MM.1S (cell line): ENCODE results near the gene NUTM1.

Experiments
- DNase-seq: peaks from one replicate; pipeline ENCODE4 v3.0.0-alpha.2; 2015
- H2AFZ ChIP-seq: fragments of 300-600 bp; sonication (generic); 2 replicates; pipeline ENCODE4 v1.6.0; 2016; ENCODE audit warnings: antibody characterized with exemption, low read length
- H3F3A ChIP-seq: fragments of 300-600 bp; sonication (generic); 2 replicates; pipeline ENCODE4 v1.6.1; 2016; ENCODE audit warnings: mild to moderate bottlenecking, antibody characterized with exemption, low read length, moderate library complexity, mixed read lengths; ENCODE audit not compliant: insufficient read depth
- H3K27ac ChIP-seq: fragments of 300-600 bp; sonication (generic); 2 replicates; pipeline ENCODE4 v1.5.1; 2016; ENCODE audit warnings: mild to moderate bottlenecking, low read length
- H3K27me3 ChIP-seq: fragments of 300-600 bp; sonication (generic); replicated peaks from 2 replicates; pipeline ENCODE4 v1.6.0; 2016; ENCODE audit warnings: low read length; ENCODE audit not compliant: insufficient read depth
- H3K36me3 ChIP-seq: fragments of 300-600 bp; sonication (generic); replicated peaks from 2 replicates; pipeline ENCODE4 v1.6.1; 2016; ENCODE audit warnings: mild to moderate bottlenecking, low read length, mixed read lengths; ENCODE audit not compliant: insufficient read depth
- H3K4me1 ChIP-seq: fragments of 300-600 bp; sonication (generic); 2 replicates; pipeline ENCODE4 v1.6.1; 2016; ENCODE audit warnings: low read length, mixed read lengths
- H3K4me2 ChIP-seq: fragments of 300-600 bp; sonication (generic); 2 replicates; pipeline ENCODE4 v1.6.0; 2016; ENCODE audit warnings: low read depth, low read length
- H3K4me3 ChIP-seq: fragments of 300-600 bp; sonication (generic); 2 replicates; pipeline ENCODE4 v1.5.1; 2016; ENCODE audit warnings: low read length, mixed read lengths
- H3K79me2 ChIP-seq: fragments of 300-600 bp; sonication (generic); 2 replicates; pipeline ENCODE4 v1.6.1; 2016; ENCODE audit warnings: mixed run types, low read length, mixed read lengths
- H3K9ac ChIP-seq: fragments of 300-600 bp; sonication (generic); 2 replicates; pipeline ENCODE4 v1.6.1; 2016; ENCODE audit warnings: low read length, mixed read lengths
- H3K9me2 ChIP-seq: fragments of 300-600 bp; sonication (generic); replicated peaks from 2 replicates; pipeline ENCODE4 v1.6.1; 2016; ENCODE audit warnings: mild to moderate bottlenecking, low read length, mixed read lengths; ENCODE audit not compliant: insufficient read depth
- H3K9me3 ChIP-seq: fragments of 300-600 bp; sonication (generic); replicated peaks from 2 replicates; pipeline ENCODE4 v1.6.1; 2016; ENCODE audit warnings: mild to moderate bottlenecking, low read length, mixed read lengths; ENCODE audit not compliant: insufficient read depth
- H4K20me1 ChIP-seq: fragments of 300-600 bp; sonication (generic); 2 replicates; pipeline ENCODE4 v1.6.1; 2016; ENCODE audit warnings: mild to moderate bottlenecking, low read length, moderate library complexity, mixed read lengths; ENCODE audit not compliant: insufficient read depth
- EZH2 ChIP-seq: fragments of 300-600 bp; sonication (generic); optimal IDR thresholded peaks from 2 replicates; pipeline ENCODE3; 2017; ENCODE audit warnings: low read depth, mild to moderate bottlenecking, antibody characterized with exemption, low read length, mixed read lengths
- EZH2phosphoT487 ChIP-seq: fragments of 300-600 bp; sonication (generic); IDR thresholded peaks from 2 replicates; pipeline ENCODE4 v1.6.1; 2018; ENCODE audit warnings: antibody characterized with exemption, low read length
- TF ChIP-seq, protein P1 (sequence below): fragments of 300-600 bp; sonication (generic); IDR thresholded peaks from 2 replicates; pipeline ENCODE4 v1.5.1; 2016; ENCODE audit warnings: antibody characterized with exemption, low read length, mixed read lengths

Gene NUTM1

GRCh38 chr15:34304613-34305012, 38.5 kb upstream of the NUTM1 start:
- Histone ChIP-seq H3K79me2 (peaks cover 22% of the 10 kb centered on the region; the same call in 1 of the 2 replicates), H3K4me2 (no peak overlapping the region), H3K4me3 (no peak overlapping the region), H3K4me1 (no peaks in the 10 kb centered on the region), H3K27me3 (no peaks in the 10 kb centered on the region), H3K9ac (no peak overlapping the region), H2AFZ (no peak overlapping the region), H3K27ac (no peak overlapping the region), H3F3A (no peaks in the 10 kb centered on the region), H3K9me3 (no peaks in the 10 kb centered on the region), H4K20me1 (no peaks in the 10 kb centered on the region), H3K36me3 (no peaks in the 10 kb centered on the region; the same call in 1 of the 2 replicates), H3K9me2 (no peaks in the 10 kb centered on the region)
- TF ChIP-seq, protein P1, sequence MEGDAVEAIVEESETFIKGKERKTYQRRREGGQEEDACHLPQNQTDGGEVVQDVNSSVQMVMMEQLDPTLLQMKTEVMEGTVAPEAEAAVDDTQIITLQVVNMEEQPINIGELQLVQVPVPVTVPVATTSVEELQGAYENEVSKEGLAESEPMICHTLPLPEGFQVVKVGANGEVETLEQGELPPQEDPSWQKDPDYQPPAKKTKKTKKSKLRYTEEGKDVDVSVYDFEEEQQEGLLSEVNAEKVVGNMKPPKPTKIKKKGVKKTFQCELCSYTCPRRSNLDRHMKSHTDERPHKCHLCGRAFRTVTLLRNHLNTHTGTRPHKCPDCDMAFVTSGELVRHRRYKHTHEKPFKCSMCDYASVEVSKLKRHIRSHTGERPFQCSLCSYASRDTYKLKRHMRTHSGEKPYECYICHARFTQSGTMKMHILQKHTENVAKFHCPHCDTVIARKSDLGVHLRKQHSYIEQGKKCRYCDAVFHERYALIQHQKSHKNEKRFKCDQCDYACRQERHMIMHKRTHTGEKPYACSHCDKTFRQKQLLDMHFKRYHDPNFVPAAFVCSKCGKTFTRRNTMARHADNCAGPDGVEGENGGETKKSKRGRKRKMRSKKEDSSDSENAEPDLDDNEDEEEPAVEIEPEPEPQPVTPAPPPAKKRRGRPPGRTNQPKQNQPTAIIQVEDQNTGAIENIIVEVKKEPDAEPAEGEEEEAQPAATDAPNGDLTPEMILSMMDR, result no peak
- no peak for TF ChIP-seq EZH2
- TF ChIP-seq EZH2phosphoT487, result no peak
- DNase-seq, result no peak

DNA sequence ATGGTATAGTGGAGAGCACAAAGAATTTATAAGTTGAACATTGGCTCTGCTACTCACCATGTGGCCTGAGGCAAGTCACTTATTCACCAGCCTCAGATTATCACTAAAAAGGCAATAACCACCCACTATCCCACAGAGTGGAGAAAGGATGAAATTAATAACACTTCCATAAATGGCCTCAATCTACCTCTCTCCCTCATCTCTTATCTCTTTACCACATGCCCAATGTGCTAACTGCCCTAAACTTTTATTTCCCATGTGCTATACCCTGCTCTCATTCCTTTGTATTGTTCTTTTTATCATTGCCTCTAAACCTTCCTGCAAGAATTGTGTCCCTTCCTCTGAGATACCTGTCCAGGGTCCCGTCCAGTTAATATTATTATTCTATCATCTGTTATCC, 31.6 kb upstream of the NUTM1 start:
- no peak overlapping the region for H3K4me2 ChIP-seq
- H3K27me3 ChIP-seq, result no peaks in the 10 kb centered on the region
- H3K9me3 ChIP-seq, result no peaks in the 10 kb centered on the region
- H3K79me2 ChIP-seq, result peaks cover 52% of the 10 kb centered on the region
- no peak for DNase-seq
- H3K4me1 ChIP-seq, result no peaks in the 10 kb centered on the region
- no peaks in the 10 kb centered on the region; the same call in 1 of the 2 replicates for H3K36me3 ChIP-seq
- no peaks in the 10 kb centered on the region for H3K9me2 ChIP-seq
- H2AFZ ChIP-seq, result no peak overlapping the region
- no peaks in the 10 kb centered on the region for H3F3A ChIP-seq
- no peak overlapping the region for H3K4me3 ChIP-seq
- no peaks in the 10 kb centered on the region for H4K20me1 ChIP-seq
- no peak overlapping the region for H3K9ac ChIP-seq
- no peak overlapping the region for H3K27ac ChIP-seq
- TF ChIP-seq EZH2phosphoT487, result no peak
- TF ChIP-seq, protein P1, result no peak
- no peak for TF ChIP-seq EZH2

- Histone ChIP-seq H3K27me3 (no peaks in the 10 kb centered on the region), H4K20me1 (no peaks in the 10 kb centered on the region), H3K9me3 (no peaks in the 10 kb centered on the region), H3K79me2 (peaks cover 64% of the 10 kb centered on the region), H3K9ac (no peak overlapping the region), H2AFZ (no peak overlapping the region), H3K4me1 (no peaks in the 10 kb centered on the region), H3K9me2 (no peaks in the 10 kb centered on the region), H3F3A (0 out of 2 replicates have a peak, but pooled peaks cover 8% of the 10 kb centered on the region), H3K4me3 (no peak overlapping the region), H3K27ac (no peak overlapping the region), H3K36me3 (no peaks in the 10 kb centered on the region), H3K4me2 (no peak overlapping the region)
- DNase-seq, result no peak
- TF ChIP-seq EZH2phosphoT487, result no peak
- TF ChIP-seq, protein P1, result no peak
Measured at GRCh38 chr15:34314491-34315490, 28.3 kb upstream of the NUTM1 start.
